ENCODE data around the gene HRH3. TPM values are rescaled to one million over a fixed set of nuclear protein-coding genes. Genes with fewer than 3 reads are reported as not detected.
A peak's percentile ranks its signal among the peaks of the same experiment; 100 is the strongest.

HRH3 gene
- total RNA-seq, 3 donors from 2014 or later, result 0.09 TPM; not detected in 2

GRCh38 chr20:62186887-62187866 lies 32.9 kb downstream of the HRH3 start:
- TF ChIP-seq CTCF (IDR thresholded peaks at IDR 0.05), result no peak
- no peak overlapping the region for H3K4me3 ChIP-seq
- intact Hi-C loops (cut with DNase I, micrococcal nuclease), result no loop called here
- ATAC-seq, result no peak
- peaks cover 17% of the 10 kb centered on the region for H3K4me1 ChIP-seq (ENCODE audit: low read depth)
- no peaks in the 10 kb centered on the region for H3K36me3 ChIP-seq (ENCODE audit: low read depth)
- peak in 2 of 3 donors; percentile 2 to 14 for DNase-seq
- no peaks in the 10 kb centered on the region for H3K9me3 ChIP-seq

GRCh38 chr20:62186096-62186426 lies 34.0 kb downstream of the HRH3 start:
- no peak for ATAC-seq
- H3K36me3 ChIP-seq (ENCODE audit: low read depth), result no peaks in the 10 kb centered on the region
- intact Hi-C loops (cut with DNase I, micrococcal nuclease), result no loop called here
- H3K4me3 ChIP-seq, result no peak overlapping the region
- no peak for TF ChIP-seq CTCF (IDR thresholded peaks at IDR 0.05)
- H3K9me3 ChIP-seq, result no peaks in the 10 kb centered on the region
- DNase-seq, result no peak
- peaks cover 20% of the 10 kb centered on the region for H3K4me1 ChIP-seq (ENCODE audit: low read depth)

DNA sequence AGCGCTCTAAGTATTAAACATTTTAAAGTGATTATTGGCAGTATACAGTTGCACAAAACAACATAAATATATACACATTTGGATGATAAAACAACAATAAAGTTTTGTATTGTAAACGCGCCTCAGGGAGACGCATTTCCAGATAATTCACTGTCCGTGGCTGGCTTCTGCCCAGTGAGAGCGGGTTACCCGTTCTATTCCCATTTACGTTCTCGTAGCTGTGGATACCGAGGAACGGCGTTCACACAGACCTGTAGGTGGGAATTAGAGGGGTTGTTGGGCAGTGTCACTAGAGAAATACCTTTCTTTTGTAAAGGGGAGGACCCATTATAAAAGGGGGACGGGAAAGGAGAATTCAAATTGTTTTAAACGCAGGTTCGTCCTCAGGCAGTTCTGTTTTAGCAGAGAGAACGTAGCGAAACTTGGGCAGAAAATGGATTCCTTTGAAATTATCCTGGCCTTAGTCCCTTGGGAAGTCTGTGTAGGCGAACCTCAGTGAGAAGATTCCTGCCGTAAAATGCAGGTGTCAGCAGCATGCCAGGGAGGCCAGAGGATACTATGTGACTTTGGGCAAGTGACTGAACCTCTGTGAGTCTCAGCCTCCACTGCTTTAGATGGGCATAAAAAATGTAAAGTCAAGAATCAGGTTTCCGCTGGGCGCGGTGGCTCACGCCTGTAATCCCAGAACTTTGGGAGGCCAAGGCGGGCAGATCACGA lies 36.5 kb downstream of the HRH3 start:
- no peaks in the 10 kb centered on the region for H3K36me3 ChIP-seq (ENCODE audit: low read depth)
- H3K4me1 ChIP-seq (ENCODE audit: low read depth), result peaks cover 20% of the 10 kb centered on the region
- DNase-seq, result peak in 1 of 3 donors; percentile 30
- ATAC-seq, result no peak
- H3K4me3 ChIP-seq, result peak overlapping the region; percentile 77
- TF ChIP-seq CTCF (IDR thresholded peaks at IDR 0.05), result no peak
- intact Hi-C loops (cut with DNase I, micrococcal nuclease), result no loop called here
- H3K9me3 ChIP-seq, result no peaks in the 10 kb centered on the region

DNA sequence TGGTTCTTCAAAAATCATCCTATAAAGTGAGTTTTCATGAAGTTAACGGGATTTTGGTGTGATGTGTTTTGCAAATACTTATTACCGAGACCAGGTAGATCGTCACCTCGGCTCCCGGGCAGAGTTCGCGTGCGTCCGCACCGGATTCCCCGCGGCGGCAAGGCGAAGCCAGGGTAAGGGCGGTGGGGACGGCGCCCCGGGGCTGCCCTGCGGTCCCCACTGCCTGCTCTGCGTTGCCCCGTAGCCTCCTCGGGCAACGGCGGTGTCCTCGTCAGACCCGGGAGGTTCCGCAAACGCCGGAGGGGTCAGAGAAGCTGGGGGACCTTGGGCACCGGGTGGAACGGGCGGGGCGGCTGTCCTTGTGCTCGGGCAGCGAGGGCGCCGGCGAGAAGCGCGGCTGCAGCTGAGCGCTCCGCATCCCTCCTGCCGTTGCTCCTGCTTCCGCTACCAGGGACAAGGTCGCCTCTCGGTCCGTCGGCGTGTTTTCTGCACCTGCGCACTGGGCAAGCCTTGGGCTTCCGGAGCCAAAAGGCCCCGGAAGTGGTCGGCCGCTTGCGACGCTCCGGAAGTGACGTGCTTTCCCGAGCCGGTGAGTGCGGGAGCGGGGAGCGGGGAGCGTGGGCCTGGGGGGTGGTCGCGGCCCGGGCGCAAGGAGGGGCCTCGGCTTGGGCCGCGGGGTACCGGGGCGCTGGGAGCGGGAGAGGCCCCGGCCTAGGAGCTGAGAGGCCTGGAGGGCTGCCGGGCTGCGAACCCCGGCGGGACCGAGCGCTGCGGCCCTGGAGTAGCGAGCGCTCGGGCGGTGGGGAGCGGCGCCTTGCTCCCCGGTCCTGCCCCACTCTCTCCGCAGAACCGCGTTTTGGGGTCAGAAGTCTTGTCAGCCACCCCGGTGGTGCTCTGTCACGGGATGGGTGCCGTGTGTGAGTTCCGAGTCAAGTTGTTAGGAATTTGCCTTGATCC lies 37.3 kb downstream of the HRH3 start, which contains the start of gene MTG2:
Gene MTG2, plus strand, starts transcription at position 560 of the 957 bp plus-strand sequence. CDS start 10,393 bp downstream, outside the sequence.
- TF ChIP-seq CTCF (IDR thresholded peaks at IDR 0.05), result no peak
- peaks cover 20% of the 10 kb centered on the region for H3K4me1 ChIP-seq (ENCODE audit: low read depth)
- H3K9me3 ChIP-seq, result no peaks in the 10 kb centered on the region
- DNase-seq (peak; percentile 95 to 98 (median 97)), ATAC-seq (peak; percentile 99)
- H3K36me3 ChIP-seq (ENCODE audit: low read depth), result no peaks in the 10 kb centered on the region
- H3K4me3 ChIP-seq, result peak within 1 kb of the TSS; percentile 77
- intact Hi-C loops (cut with DNase I, micrococcal nuclease), result no loop called here

DNA sequence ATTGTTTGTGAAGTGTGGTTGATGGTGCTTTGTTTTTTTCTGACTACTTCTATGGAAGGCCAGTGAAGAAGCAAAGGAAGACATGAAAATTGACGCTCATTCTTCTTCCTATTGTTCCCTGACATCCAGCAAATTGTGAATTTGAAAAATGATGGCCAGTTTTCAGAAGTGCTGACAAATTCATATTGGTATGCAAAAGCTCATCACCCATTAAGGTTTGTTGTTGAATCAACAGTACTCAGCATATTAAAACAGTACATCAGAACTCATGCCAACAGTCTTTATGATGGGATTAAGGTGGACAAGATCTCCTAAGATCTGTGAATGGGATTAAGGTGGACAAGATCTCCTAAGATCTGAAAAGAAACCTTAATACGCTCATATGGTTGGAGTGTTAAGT lies 38.3 kb downstream of the HRH3 start:
- Histone ChIP-seq H3K36me3 (ENCODE audit: low read depth) (no peaks in the 10 kb centered on the region), H3K4me1 (ENCODE audit: low read depth) (peaks cover 16% of the 10 kb centered on the region), H3K4me3 (no peak overlapping the region), H3K9me3 (no peaks in the 10 kb centered on the region)
- DNase-seq (no peak), ATAC-seq (no peak)
- no peak for TF ChIP-seq CTCF (IDR thresholded peaks at IDR 0.05)
- intact Hi-C loops (cut with DNase I, micrococcal nuclease), result no loop called here

Measured in mucosa of descending colon (tissue), 3 donors.